Measurements from ENCODE around the gene SCGB1D1. TPM values are rescaled to one million over a fixed set of nuclear protein-coding genes. Genes with fewer than 3 reads are reported as not detected.

SCGB1D1 gene
- total and polyA plus RNA-seq, 2 experiments from 2014 or later, result not detected

DNA sequence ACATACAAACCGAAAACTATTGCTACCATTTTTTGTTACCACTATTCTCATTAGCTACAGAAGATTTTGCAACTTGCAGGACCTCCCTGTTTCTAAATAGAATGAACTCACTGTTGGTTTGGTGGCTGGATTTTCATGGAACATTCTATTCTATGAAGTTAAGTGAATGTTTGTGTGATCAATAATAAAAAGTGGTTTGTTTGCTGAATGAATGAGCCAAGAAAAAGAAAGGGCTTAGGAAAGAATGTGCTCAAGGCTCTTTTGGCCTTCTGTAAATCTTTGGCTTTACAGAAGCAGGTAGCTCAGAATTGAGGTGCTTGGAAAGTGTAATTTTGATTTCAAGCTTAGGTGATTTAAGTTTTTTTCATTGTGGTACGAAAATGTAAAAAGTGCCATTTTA lies 46.2 kb downstream of the SCGB1D1 start:
- TF ChIP-seq, protein P1, sequence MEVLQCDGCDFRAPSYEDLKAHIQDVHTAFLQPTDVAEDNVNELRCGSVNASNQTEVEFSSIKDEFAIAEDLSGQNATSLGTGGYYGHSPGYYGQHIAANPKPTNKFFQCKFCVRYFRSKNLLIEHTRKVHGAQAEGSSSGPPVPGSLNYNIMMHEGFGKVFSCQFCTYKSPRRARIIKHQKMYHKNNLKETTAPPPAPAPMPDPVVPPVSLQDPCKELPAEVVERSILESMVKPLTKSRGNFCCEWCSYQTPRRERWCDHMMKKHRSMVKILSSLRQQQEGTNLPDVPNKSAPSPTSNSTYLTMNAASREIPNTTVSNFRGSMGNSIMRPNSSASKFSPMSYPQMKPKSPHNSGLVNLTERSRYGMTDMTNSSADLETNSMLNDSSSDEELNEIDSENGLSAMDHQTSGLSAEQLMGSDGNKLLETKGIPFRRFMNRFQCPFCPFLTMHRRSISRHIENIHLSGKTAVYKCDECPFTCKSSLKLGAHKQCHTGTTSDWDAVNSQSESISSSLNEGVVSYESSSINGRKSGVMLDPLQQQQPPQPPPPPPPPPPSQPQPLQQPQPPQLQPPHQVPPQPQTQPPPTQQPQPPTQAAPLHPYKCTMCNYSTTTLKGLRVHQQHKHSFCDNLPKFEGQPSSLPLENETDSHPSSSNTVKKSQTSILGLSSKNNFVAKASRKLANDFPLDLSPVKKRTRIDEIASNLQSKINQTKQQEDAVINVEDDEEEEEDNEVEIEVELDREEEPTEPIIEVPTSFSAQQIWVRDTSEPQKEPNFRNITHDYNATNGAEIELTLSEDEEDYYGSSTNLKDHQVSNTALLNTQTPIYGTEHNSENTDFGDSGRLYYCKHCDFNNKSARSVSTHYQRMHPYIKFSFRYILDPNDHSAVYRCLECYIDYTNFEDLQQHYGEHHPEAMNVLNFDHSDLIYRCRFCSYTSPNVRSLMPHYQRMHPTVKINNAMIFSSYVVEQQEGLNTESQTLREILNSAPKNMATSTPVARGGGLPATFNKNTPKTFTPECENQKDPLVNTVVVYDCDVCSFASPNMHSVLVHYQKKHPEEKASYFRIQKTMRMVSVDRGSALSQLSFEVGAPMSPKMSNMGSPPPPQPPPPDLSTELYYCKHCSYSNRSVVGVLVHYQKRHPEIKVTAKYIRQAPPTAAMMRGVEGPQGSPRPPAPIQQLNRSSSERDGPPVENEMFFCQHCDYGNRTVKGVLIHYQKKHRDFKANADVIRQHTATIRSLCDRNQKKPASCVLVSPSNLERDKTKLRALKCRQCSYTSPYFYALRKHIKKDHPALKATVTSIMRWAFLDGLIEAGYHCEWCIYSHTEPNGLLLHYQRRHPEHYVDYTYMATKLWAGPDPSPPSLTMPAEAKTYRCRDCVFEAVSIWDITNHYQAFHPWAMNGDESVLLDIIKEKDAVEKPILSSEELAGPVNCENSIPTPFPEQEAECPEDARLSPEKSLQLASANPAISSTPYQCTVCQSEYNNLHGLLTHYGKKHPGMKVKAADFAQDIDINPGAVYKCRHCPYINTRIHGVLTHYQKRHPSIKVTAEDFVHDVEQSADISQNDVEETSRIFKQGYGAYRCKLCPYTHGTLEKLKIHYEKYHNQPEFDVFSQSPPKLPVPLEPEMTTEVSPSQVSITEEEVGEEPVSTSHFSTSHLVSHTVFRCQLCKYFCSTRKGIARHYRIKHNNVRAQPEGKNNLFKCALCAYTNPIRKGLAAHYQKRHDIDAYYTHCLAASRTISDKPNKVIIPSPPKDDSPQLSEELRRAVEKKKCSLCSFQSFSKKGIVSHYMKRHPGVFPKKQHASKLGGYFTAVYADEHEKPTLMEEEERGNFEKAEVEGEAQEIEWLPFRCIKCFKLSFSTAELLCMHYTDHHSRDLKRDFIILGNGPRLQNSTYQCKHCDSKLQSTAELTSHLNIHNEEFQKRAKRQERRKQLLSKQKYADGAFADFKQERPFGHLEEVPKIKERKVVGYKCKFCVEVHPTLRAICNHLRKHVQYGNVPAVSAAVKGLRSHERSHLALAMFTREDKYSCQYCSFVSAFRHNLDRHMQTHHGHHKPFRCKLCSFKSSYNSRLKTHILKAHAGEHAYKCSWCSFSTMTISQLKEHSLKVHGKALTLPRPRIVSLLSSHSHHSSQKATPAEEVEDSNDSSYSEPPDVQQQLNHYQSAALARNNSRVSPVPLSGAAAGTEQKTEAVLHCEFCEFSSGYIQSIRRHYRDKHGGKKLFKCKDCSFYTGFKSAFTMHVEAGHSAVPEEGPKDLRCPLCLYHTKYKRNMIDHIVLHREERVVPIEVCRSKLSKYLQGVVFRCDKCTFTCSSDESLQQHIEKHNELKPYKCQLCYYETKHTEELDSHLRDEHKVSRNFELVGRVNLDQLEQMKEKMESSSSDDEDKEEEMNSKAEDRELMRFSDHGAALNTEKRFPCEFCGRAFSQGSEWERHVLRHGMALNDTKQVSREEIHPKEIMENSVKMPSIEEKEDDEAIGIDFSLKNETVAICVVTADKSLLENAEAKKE (CRISPR knock-in tag; IDR thresholded peaks at IDR 0.05), result no peak
- no peak for TF ChIP-seq STAT1 (IDR thresholded peaks at IDR 0.05; ENCODE audit: unreplicated experiment)
- no peak for TF ChIP-seq JUNB (IDR thresholded peaks at IDR 0.05; ENCODE audit: unreplicated experiment)
- TF ChIP-seq, protein P2, sequence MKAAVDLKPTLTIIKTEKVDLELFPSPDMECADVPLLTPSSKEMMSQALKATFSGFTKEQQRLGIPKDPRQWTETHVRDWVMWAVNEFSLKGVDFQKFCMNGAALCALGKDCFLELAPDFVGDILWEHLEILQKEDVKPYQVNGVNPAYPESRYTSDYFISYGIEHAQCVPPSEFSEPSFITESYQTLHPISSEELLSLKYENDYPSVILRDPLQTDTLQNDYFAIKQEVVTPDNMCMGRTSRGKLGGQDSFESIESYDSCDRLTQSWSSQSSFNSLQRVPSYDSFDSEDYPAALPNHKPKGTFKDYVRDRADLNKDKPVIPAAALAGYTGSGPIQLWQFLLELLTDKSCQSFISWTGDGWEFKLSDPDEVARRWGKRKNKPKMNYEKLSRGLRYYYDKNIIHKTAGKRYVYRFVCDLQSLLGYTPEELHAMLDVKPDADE (IDR thresholded peaks at IDR 0.05), result no peak
- no peak for TF ChIP-seq CREB1 (CRISPR knock-in tag; IDR thresholded peaks at IDR 0.05; ENCODE audit: low read depth)
- TF ChIP-seq, protein P3, sequence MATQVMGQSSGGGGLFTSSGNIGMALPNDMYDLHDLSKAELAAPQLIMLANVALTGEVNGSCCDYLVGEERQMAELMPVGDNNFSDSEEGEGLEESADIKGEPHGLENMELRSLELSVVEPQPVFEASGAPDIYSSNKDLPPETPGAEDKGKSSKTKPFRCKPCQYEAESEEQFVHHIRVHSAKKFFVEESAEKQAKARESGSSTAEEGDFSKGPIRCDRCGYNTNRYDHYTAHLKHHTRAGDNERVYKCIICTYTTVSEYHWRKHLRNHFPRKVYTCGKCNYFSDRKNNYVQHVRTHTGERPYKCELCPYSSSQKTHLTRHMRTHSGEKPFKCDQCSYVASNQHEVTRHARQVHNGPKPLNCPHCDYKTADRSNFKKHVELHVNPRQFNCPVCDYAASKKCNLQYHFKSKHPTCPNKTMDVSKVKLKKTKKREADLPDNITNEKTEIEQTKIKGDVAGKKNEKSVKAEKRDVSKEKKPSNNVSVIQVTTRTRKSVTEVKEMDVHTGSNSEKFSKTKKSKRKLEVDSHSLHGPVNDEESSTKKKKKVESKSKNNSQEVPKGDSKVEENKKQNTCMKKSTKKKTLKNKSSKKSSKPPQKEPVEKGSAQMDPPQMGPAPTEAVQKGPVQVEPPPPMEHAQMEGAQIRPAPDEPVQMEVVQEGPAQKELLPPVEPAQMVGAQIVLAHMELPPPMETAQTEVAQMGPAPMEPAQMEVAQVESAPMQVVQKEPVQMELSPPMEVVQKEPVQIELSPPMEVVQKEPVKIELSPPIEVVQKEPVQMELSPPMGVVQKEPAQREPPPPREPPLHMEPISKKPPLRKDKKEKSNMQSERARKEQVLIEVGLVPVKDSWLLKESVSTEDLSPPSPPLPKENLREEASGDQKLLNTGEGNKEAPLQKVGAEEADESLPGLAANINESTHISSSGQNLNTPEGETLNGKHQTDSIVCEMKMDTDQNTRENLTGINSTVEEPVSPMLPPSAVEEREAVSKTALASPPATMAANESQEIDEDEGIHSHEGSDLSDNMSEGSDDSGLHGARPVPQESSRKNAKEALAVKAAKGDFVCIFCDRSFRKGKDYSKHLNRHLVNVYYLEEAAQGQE (IDR thresholded peaks at IDR 0.05; ENCODE audit: unreplicated experiment), result no peak
- no peak for TF ChIP-seq POLR2AphosphoS5 (IDR thresholded peaks at IDR 0.05; ENCODE audit: low read depth)
- TF ChIP-seq EZH2phosphoT487 (IDR thresholded peaks at IDR 0.05; ENCODE audit: unreplicated experiment), result no peak
- TF ChIP-seq, protein P4, sequence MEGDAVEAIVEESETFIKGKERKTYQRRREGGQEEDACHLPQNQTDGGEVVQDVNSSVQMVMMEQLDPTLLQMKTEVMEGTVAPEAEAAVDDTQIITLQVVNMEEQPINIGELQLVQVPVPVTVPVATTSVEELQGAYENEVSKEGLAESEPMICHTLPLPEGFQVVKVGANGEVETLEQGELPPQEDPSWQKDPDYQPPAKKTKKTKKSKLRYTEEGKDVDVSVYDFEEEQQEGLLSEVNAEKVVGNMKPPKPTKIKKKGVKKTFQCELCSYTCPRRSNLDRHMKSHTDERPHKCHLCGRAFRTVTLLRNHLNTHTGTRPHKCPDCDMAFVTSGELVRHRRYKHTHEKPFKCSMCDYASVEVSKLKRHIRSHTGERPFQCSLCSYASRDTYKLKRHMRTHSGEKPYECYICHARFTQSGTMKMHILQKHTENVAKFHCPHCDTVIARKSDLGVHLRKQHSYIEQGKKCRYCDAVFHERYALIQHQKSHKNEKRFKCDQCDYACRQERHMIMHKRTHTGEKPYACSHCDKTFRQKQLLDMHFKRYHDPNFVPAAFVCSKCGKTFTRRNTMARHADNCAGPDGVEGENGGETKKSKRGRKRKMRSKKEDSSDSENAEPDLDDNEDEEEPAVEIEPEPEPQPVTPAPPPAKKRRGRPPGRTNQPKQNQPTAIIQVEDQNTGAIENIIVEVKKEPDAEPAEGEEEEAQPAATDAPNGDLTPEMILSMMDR (conservative IDR thresholded peaks at IDR 0.05; ENCODE audit: low read depth in 2 of 2), result no peak
- TF ChIP-seq EZH2 (IDR thresholded peaks at IDR 0.05; ENCODE audit: low read depth, unreplicated experiment), result no peak
- no peak for TF ChIP-seq ZNF331 (CRISPR knock-in tag; IDR thresholded peaks at IDR 0.05; ENCODE audit: low read depth)
- no peak for TF ChIP-seq NANOG (IDR thresholded peaks at IDR 0.05; ENCODE audit: borderline replicate concordance)
- TF ChIP-seq ZNF114 (CRISPR knock-in tag; IDR thresholded peaks at IDR 0.05), result no peak
- H3K27ac ChIP-seq (ENCODE audit: low read depth), result no peak overlapping the region
- ATAC-seq (no peak), DNase-seq (ENCODE audit: low spot score) (no peak)
- H3K4me1 Mint-ChIP-seq, result no peaks in the 10 kb centered on the region; the same call in 2 of the 3 replicates
- peaks cover 1% of the 10 kb centered on the region for H3K27me3 Mint-ChIP-seq (ENCODE audit: insufficient read depth, low read depth, poor library complexity)
- no peaks in the 10 kb centered on the region for H3K36me3 Mint-ChIP-seq (ENCODE audit: low read depth)
- no peaks in the 10 kb centered on the region for H3K79me2 ChIP-seq (replicated peaks; ENCODE audit: insufficient read depth)
- no peak overlapping the region for H3K4me3 Mint-ChIP-seq
- no peak overlapping the region for H3K27ac Mint-ChIP-seq
- no peaks in the 10 kb centered on the region for H4K20me1 ChIP-seq (replicated peaks; ENCODE audit: insufficient read depth)
- no peak overlapping the region for H3K4me2 ChIP-seq
- no peaks in the 10 kb centered on the region for H3F3A ChIP-seq (replicated peaks; ENCODE audit: low read depth)
- H3K27me3 ChIP-seq (ENCODE audit: insufficient read depth), result no peaks in the 10 kb centered on the region
- H3K4me1 ChIP-seq (ENCODE audit: insufficient read depth), result no peaks in the 10 kb centered on the region
- H3K4me3 ChIP-seq, result no peak overlapping the region
- peaks cover 3% of the 10 kb centered on the region; the same call in 1 of the 3 replicates for H3K9me3 Mint-ChIP-seq
- no peaks in the 10 kb centered on the region for H3K36me3 ChIP-seq (ENCODE audit: insufficient read depth)
- H3K9me2 ChIP-seq (ENCODE audit: insufficient read depth), result no peaks in the 10 kb centered on the region
- H2AFZ ChIP-seq, result no peak overlapping the region

Data from GM23338 (cell line).